IMR-90 (cell line): ENCODE measurements around the gene TPR. TPM values are rescaled to one million over a fixed set of nuclear protein-coding genes. Genes with fewer than 3 reads are reported as not detected.

Experiments
- ATAC-seq: fragments of 200-7000 bp; cut with Tn5 transposase; 2 replicates; pipeline ENCODE4 v1.9.1; 2020; ENCODE audit warnings: low read depth, mild to moderate bottlenecking, moderate library complexity
- BruUV-seq: library from RNA; stranded (reverse); fragments of 400-500 nt; replicated peaks from 2 replicates; lab custom pipeline; 2021; lab: Mats Ljungman, UMichigan
- CTCF ChIA-PET: fragments of 300-600 bp; formaldehyde crosslinking; extraction: SDS; loops from one replicate; lab custom pipeline; 2021; ENCODE audit warnings: antibody characterized with exemption; lab: Yijun Ruan, JAX
- POLR2A ChIA-PET: fragments of 300-600 bp; sonication (Branson Sonifier 250); formaldehyde crosslinking; loops from one replicate; lab custom pipeline; 2022; ENCODE audit warnings: antibody characterized with exemption; ENCODE audit not compliant: unreplicated experiment; lab: Charles Lee
- DNase-seq: peaks from one replicate; pipeline ENCODE4 v3.0.0; 2013
- H2AFZ ChIP-seq: replicated peaks from 2 replicates; pipeline ENCODE3; 2013; ENCODE audit warnings: low read length, mild to moderate bottlenecking; ENCODE audit not compliant: poor library complexity
- H2AK5ac ChIP-seq: 2 replicates; pipeline ENCODE4 v1.6.1; 2013; ENCODE audit warnings: low read depth, low read length, inconsistent platforms
- H2AK9ac ChIP-seq: replicated peaks from 2 replicates; pipeline ENCODE3; 2013; ENCODE audit warnings: mild to moderate bottlenecking, low read depth, low read length, moderate library complexity; ENCODE audit not compliant: poor library complexity
- H2BK120ac ChIP-seq: 2 replicates; pipeline ENCODE4 v1.6.1; 2013; ENCODE audit warnings: low read depth, low read length, inconsistent platforms
- H2BK15ac ChIP-seq: 3 replicates; pipeline ENCODE4 v1.6.1; 2013; ENCODE audit warnings: low read depth, low read length, inconsistent platforms
- H2BK20ac ChIP-seq: 2 replicates; pipeline ENCODE4 v1.6.1; 2013; ENCODE audit warnings: low read depth, mild to moderate bottlenecking, inconsistent platforms, low read length, moderate library complexity
- H2BK5ac ChIP-seq: 2 replicates; pipeline ENCODE4 v1.6.1; 2013; ENCODE audit warnings: mild to moderate bottlenecking, low read depth, low read length, inconsistent platforms; ENCODE audit not compliant: poor library complexity, severe bottlenecking
- H3K14ac ChIP-seq: replicated peaks from 2 replicates; pipeline ENCODE4 v1.6.1; 2013; ENCODE audit warnings: low read depth, low read length, inconsistent platforms
- H3K18ac ChIP-seq: 2 replicates; pipeline ENCODE4 v1.6.1; 2013; ENCODE audit warnings: low read depth, low read length, control low read depth
- H3K23ac ChIP-seq: 2 replicates; pipeline ENCODE4 v1.6.1; 2013; ENCODE audit warnings: low read depth, low read length, inconsistent platforms
- H3K27ac ChIP-seq: 2 replicates; pipeline ENCODE4 v1.5.1; 2013; ENCODE audit warnings: mild to moderate bottlenecking, control low read depth, low read length; ENCODE audit not compliant: insufficient read depth
- H3K27me3 ChIP-seq: 2 replicates; pipeline ENCODE4 v1.6.1; 2013; ENCODE audit warnings: low read length; ENCODE audit not compliant: control insufficient read depth, insufficient read depth
- H3K36me3 ChIP-seq: 2 replicates; pipeline ENCODE4 v1.6.1; 2013; ENCODE audit warnings: low read length, mixed read lengths; ENCODE audit not compliant: control insufficient read depth, insufficient read depth
- H3K4ac ChIP-seq: 2 replicates; pipeline ENCODE4 v1.6.1; 2013; ENCODE audit warnings: low read depth, low read length, inconsistent platforms
- H3K4me1 ChIP-seq: 2 replicates; pipeline ENCODE4 v1.6.1; 2013; ENCODE audit warnings: low read length, mixed read lengths; ENCODE audit not compliant: control insufficient read depth, insufficient read depth
- H3K4me2 ChIP-seq: 2 replicates; pipeline ENCODE4 v1.6.1; 2013; ENCODE audit warnings: low read depth, mild to moderate bottlenecking, control low read depth, low read length, moderate library complexity
- H3K4me3 ChIP-seq: 2 replicates; pipeline ENCODE4 v1.5.1; 2013; ENCODE audit warnings: low read depth, mild to moderate bottlenecking, control low read depth, low read length, moderate library complexity; ENCODE audit not compliant: insufficient read depth
- H3K56ac ChIP-seq: 2 replicates; pipeline ENCODE4 v1.6.1; 2013; ENCODE audit warnings: low read length, inconsistent platforms; ENCODE audit not compliant: insufficient read depth; ENCODE audit errors: extremely low read depth
- H3K79me1 ChIP-seq, 2 experiments: 2 replicates each; pipeline ENCODE4 v1.6.1; 2013; ENCODE audit warnings: low read length in 2 of 2, inconsistent platforms in 1 of 2, low read depth in 1 of 2
- H3K9ac ChIP-seq: 2 replicates; pipeline ENCODE4 v1.6.1; 2013; ENCODE audit warnings: low read depth, low read length, control low read depth
- H3K9me1 ChIP-seq: 2 replicates; pipeline ENCODE4 v1.6.1; 2013; ENCODE audit warnings: low read length, inconsistent platforms; ENCODE audit not compliant: insufficient read depth
- H3K9me3 ChIP-seq: 2 replicates; pipeline ENCODE4 v1.6.1; 2013; ENCODE audit warnings: low read length; ENCODE audit not compliant: control insufficient read depth, insufficient read depth
- H4K20me1 ChIP-seq: 2 replicates; pipeline ENCODE4 v1.6.1; 2013; ENCODE audit warnings: low read length, inconsistent platforms; ENCODE audit not compliant: insufficient read depth
- H4K5ac ChIP-seq: 2 replicates; pipeline ENCODE4 v1.6.1; 2013; ENCODE audit warnings: mild to moderate bottlenecking, low read depth, low read length, control low read depth
- H4K8ac ChIP-seq, 2 experiments: 2 replicates each; pipeline ENCODE4 v1.6.1; 2013; ENCODE audit warnings: low read depth in 2 of 2, low read length in 2 of 2, control low read depth in 1 of 2, inconsistent platforms in 1 of 2
- H4K91ac ChIP-seq: 2 replicates; pipeline ENCODE4 v1.6.1; 2013; ENCODE audit warnings: low read depth, low read length, inconsistent platforms; ENCODE audit not compliant: insufficient read depth
- BHLHE40 ChIP-seq: fragments of 150-350 bp; IDR thresholded peaks from 2 replicates; pipeline ENCODE4 v1.6.1; 2016; ENCODE audit warnings: mild to moderate bottlenecking, low read depth, low read length
- CEBPB ChIP-seq: IDR thresholded peaks from 2 replicates; pipeline ENCODE4 v1.6.1; 2012; ENCODE audit warnings: low read depth, low read length, improper control_type of control experiment
- CHD1 ChIP-seq: IDR thresholded peaks from 2 replicates; pipeline ENCODE4 v1.6.1; 2012; ENCODE audit warnings: low read depth, low read length, improper control_type of control experiment
- ELK1 ChIP-seq: fragments of 150-350 bp; IDR thresholded peaks from 2 replicates; pipeline ENCODE4 v1.6.1; 2016; ENCODE audit warnings: low read depth, mild to moderate bottlenecking, low read length, moderate library complexity, borderline replicate concordance
- FOS ChIP-seq: fragments of 150-350 bp; IDR thresholded peaks from 2 replicates; pipeline ENCODE4 v1.6.1; 2016; ENCODE audit warnings: low read depth, low read length
- MAFK ChIP-seq: IDR thresholded peaks from 2 replicates; pipeline ENCODE4 v1.6.1; 2012; ENCODE audit warnings: low read depth, low read length, improper control_type of control experiment
- MAZ ChIP-seq: IDR thresholded peaks from 2 replicates; pipeline ENCODE4 v1.6.1; 2012; ENCODE audit warnings: low read depth, mild to moderate bottlenecking, low read length, improper control_type of control experiment, moderate library complexity, borderline replicate concordance
- MXI1 ChIP-seq: IDR thresholded peaks from 2 replicates; pipeline ENCODE4 v1.6.1; 2012; ENCODE audit warnings: low read depth, mild to moderate bottlenecking, low read length, moderate library complexity, borderline replicate concordance
- NFE2L2 ChIP-seq: fragments of 150-350 bp; IDR thresholded peaks from 2 replicates; pipeline ENCODE4 v1.6.1; 2016; ENCODE audit warnings: low read depth, mild to moderate bottlenecking, low read length
- POLR2A ChIP-seq: IDR thresholded peaks from 2 replicates; pipeline ENCODE4 v1.6.1; 2012; ENCODE audit warnings: mild to moderate bottlenecking, low read depth, low read length
- RAD21 ChIP-seq: IDR thresholded peaks from 2 replicates; pipeline ENCODE4 v1.6.1; 2012; ENCODE audit warnings: low read length, improper control_type of control experiment
- RCOR1 ChIP-seq: IDR thresholded peaks from 2 replicates; pipeline ENCODE4 v1.6.1; 2012; ENCODE audit warnings: mild to moderate bottlenecking, low read length, improper control_type of control experiment; ENCODE audit not compliant: insufficient replicate concordance
- RFX5 ChIP-seq: IDR thresholded peaks from 2 replicates; pipeline ENCODE4 v1.8.0; 2012; ENCODE audit warnings: low read depth, mild to moderate bottlenecking, low read length, moderate library complexity
- SMC3 ChIP-seq: fragments of 150-350 bp; IDR thresholded peaks from 2 replicates; pipeline ENCODE4 v1.6.1; 2016; ENCODE audit warnings: low read depth, mild to moderate bottlenecking, antibody characterized with exemption, low read length, moderate library complexity
- USF2 ChIP-seq: fragments of 150-350 bp; IDR thresholded peaks from 2 replicates; pipeline ENCODE4 v1.6.1; 2017; ENCODE audit warnings: mild to moderate bottlenecking, antibody characterized with exemption, low read length, low read depth
- WGBS, 2 experiments: methylation state at CpG; one replicate each; pipeline versions ENCODE4 v1.1.5 to v1.1.7; 2013; ENCODE audit warnings: missing lambda C conversion rate in 2 of 2; ENCODE audit not compliant: insufficient read length in 1 of 2; ENCODE audit errors: extremely low coverage in 2 of 2; 5-methylcytosine and 5-hydroxymethylcytosine counted together
- dilution Hi-C: fragments of 300-500 bp; cut with HindIII; formaldehyde crosslinking; loops from one replicate; pipeline ENCODE4 v1.14.3; 2018; ENCODE audit warnings: low sequenced_read_pairs; ENCODE audit not compliant: unreplicated experiment
- in situ Hi-C: fragments of 300-500 bp; cut with MboI; formaldehyde crosslinking; loops from 3 replicates; pipeline ENCODE4 v1.14.3; 2019; ENCODE audit warnings: low sequenced_read_pairs, inconsistent platforms, mixed read lengths
- intact Hi-C: fragments of 100-400 bp; cut with micrococcal nuclease; formaldehyde crosslinking; loops from 2 replicates; pipeline ENCODE4 v1.10.0; 2022
- polyA plus RNA-seq, 3 experiments: library from polyadenylated mRNA; depleted of rRNA; stranded (reverse); fragments of >200 nt; gene quantifications; 2 replicates each; pipeline ENCODE4 v1.2.3, GENCODE V29; 2012; ENCODE audit warnings: low replicate concordance in 1 of 3
- total RNA-seq: library from RNA; depleted of rRNA; stranded (reverse); fragments of >200 nt; gene quantifications from 2 replicates; pipeline ENCODE4 v1.2.3, GENCODE V29; 2012
- TF ChIP-seq, protein P1 (sequence below): conservative IDR thresholded peaks from 2 replicates; pipeline ENCODE4 v1.5.1; 2012; ENCODE audit warnings: mild to moderate bottlenecking, low read depth, low read length, improper control_type of control experiment

Gene TPR
- total and polyA plus RNA-seq, 2 of the 4 experiments (the other 2 are of a cell fraction): 38.2 to 60.4 TPM

DNA sequence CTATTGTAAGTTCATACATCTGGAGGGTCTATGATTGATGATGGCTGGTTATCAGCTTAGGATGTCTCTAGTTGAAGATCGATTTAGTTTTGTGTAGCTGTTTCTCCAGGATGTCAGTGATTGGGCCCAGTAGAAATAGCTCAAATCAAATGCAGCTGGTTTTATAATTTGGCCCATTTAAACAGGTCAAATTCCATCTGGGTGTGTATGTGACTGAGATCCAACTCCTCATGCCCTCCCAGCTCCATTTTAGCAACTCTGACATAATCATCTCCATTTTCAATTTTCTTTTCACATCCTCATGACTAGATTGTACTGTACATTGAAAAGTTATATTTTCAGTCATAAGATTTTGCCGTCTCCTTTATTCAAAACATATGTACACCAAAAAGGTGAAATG lies 99.2 kb downstream of the TPR start:
- POLR2A ChIA-PET: no interaction called here
- Histone ChIP-seq H3K56ac (no peak overlapping the region), H3K9ac (no peak overlapping the region), H3K23ac (no peak overlapping the region), H4K91ac (no peak overlapping the region), H3K27ac (no peak overlapping the region), H3K36me3 (no peaks in the 10 kb centered on the region), H3K4me1 (no peaks in the 10 kb centered on the region), H2BK20ac (no peak overlapping the region), H3K9me1 (no peaks in the 10 kb centered on the region), H4K5ac (no peak overlapping the region), H3K4me2 (no peak overlapping the region), H2AK9ac (no peak overlapping the region), H3K9me3 (no peaks in the 10 kb centered on the region), H2BK15ac (no peak overlapping the region), H3K27me3 (no peaks in the 10 kb centered on the region), H2AFZ (no peak overlapping the region), H3K4me3 (no peak overlapping the region), H3K79me1 (no peaks in the 10 kb centered on the region), H2BK120ac (no peak overlapping the region), H3K18ac (no peak overlapping the region), H2BK5ac (no peak overlapping the region), H4K20me1 (no peaks in the 10 kb centered on the region), H3K4ac (no peak overlapping the region), H4K8ac (no peak overlapping the region), H2AK5ac (no peak overlapping the region), H3K14ac (no peak overlapping the region)
- in situ Hi-C loops: no loop called here
- no TSS peak for BruUV-seq
- DNase-seq (no peak), ATAC-seq (no peak)
- CTCF ChIA-PET: interaction anchor here (1.1 kb wide), 1 partner anchor 14 kb away, joined by 3 read pairs; no protein-coding TSS in a partner anchor
- no peak for TF ChIP-seq NFE2L2
- no peak for TF ChIP-seq POLR2A
- TF ChIP-seq, protein P1, sequence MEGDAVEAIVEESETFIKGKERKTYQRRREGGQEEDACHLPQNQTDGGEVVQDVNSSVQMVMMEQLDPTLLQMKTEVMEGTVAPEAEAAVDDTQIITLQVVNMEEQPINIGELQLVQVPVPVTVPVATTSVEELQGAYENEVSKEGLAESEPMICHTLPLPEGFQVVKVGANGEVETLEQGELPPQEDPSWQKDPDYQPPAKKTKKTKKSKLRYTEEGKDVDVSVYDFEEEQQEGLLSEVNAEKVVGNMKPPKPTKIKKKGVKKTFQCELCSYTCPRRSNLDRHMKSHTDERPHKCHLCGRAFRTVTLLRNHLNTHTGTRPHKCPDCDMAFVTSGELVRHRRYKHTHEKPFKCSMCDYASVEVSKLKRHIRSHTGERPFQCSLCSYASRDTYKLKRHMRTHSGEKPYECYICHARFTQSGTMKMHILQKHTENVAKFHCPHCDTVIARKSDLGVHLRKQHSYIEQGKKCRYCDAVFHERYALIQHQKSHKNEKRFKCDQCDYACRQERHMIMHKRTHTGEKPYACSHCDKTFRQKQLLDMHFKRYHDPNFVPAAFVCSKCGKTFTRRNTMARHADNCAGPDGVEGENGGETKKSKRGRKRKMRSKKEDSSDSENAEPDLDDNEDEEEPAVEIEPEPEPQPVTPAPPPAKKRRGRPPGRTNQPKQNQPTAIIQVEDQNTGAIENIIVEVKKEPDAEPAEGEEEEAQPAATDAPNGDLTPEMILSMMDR: no peak
- TF ChIP-seq CEBPB: no peak
- no peak for TF ChIP-seq MXI1
- no peak for TF ChIP-seq RFX5
- no peak for TF ChIP-seq BHLHE40
- no peak for TF ChIP-seq MAZ
- TF ChIP-seq USF2: no peak
- no peak for TF ChIP-seq SMC3
- TF ChIP-seq CHD1: no peak
- TF ChIP-seq FOS: no peak
- TF ChIP-seq RAD21: no peak
- no peak for TF ChIP-seq ELK1
- no peak for TF ChIP-seq RCOR1
- no peak for TF ChIP-seq MAFK
- no CpG with 5 or more reads among the region's 2 CpGs for WGBS, 2 experiments
- intact Hi-C loops: no loop called here
- dilution Hi-C loops: no loop called here
